Measurements from ENCODE around the gene RSPH6A. TPM values are rescaled to one million over a fixed set of nuclear protein-coding genes. Genes with fewer than 3 reads are reported as not detected.

Gene RSPH6A
- 0.13 and 0.16 TPM in 2 replicates for total RNA-seq

GRCh38 chr19:45814851-45815480 is at the start of gene RSPH6A:
Gene RSPH6A (minus strand): TSS chr19:45815308. CDS start chr19:45815176, 132 bp downstream.

GRCh38 chr19:45863840-45864628 is 48.9 kb upstream of the RSPH6A start, which contains the start of gene FOXA3:
Gene FOXA3 (plus strand): TSS chr19:45864326. CDS start chr19:45864457, 131 bp downstream.

GRCh38 chr19:45862564-45863334 is 47.6 kb upstream of the RSPH6A start, which contains the start of gene SYMPK:
Gene SYMPK (minus strand): TSS chr19:45863147. CDS start chr19:45854495, 8,652 bp downstream.

GRCh38 chr19:45792470-45793177 is 22.5 kb downstream of the RSPH6A start, which contains the start of gene DMWD:
Gene DMWD (minus strand): TSS chr19:45792845. CDS start chr19:45792756, 89 bp downstream.

GRCh38 chr19:45782162-45782691 is 32.9 kb downstream of the RSPH6A start, which contains the start of gene DMPK:
Gene DMPK (minus strand): TSS chr19:45782490. CDS start chr19:45782352, 138 bp downstream.

GRCh38 chr19:45768984-45769782 is 45.9 kb downstream of the RSPH6A start, which contains the start of gene SIX5:
Gene SIX5 (minus strand): TSS chr19:45769252. CDS start chr19:45768844, 408 bp downstream.

Other genes starting within 250 kb of the RSPH6A start
- gene OPA3, start 230.5 kb downstream of the RSPH6A start, total RNA-seq: 4.7 and 6.3 TPM in 2 replicates
- gene GPR4, start 213.1 kb downstream of the RSPH6A start, total RNA-seq: 2.3 and 4.1 TPM in 2 replicates
- 16.2 and 23.0 TPM in 2 replicates for gene EML2, start 175.9 kb downstream of the RSPH6A start, total RNA-seq
- not detected in 2 replicates for gene GIPR, start 147.1 kb downstream of the RSPH6A start, total RNA-seq
- 398 and 604 TPM in 2 replicates for gene SNRPD2, start 123.4 kb downstream of the RSPH6A start, total RNA-seq
- gene QPCTL, start 122.6 kb downstream of the RSPH6A start, total RNA-seq: 5.0 and 5.5 TPM in 2 replicates
- 3.4 and 6.9 TPM in 2 replicates for gene FBXO46, start 84.4 kb downstream of the RSPH6A start, total RNA-seq
- gene MEIOSIN, start 81.9 kb downstream of the RSPH6A start, total RNA-seq: not detected in 2 replicates
- gene SIX5, start 46.1 kb downstream of the RSPH6A start, total RNA-seq: 3.4 and 6.5 TPM in 2 replicates
- 7.9 and 25.9 TPM in 2 replicates for gene DMPK, start 32.8 kb downstream of the RSPH6A start, total RNA-seq
- 16.4 and 40.8 TPM in 2 replicates for gene DMWD, start 22.5 kb downstream of the RSPH6A start, total RNA-seq
- gene SYMPK, start 47.8 kb upstream of the RSPH6A start, total RNA-seq: 27.4 and 63.5 TPM in 2 replicates
- 0.13 TPM in 1 of 2 replicates, not detected in the other for gene FOXA3, start 49.0 kb upstream of the RSPH6A start, total RNA-seq
- 14.1 and 20.5 TPM in 2 replicates for gene IRF2BP1, start 70.8 kb upstream of the RSPH6A start, total RNA-seq
- gene MYPOP, start 87.3 kb upstream of the RSPH6A start, total RNA-seq: 0.49 and 1.1 TPM in 2 replicates
- not detected in 2 replicates for gene NANOS2, start 99.5 kb upstream of the RSPH6A start, total RNA-seq
- gene NOVA2, start 158.6 kb upstream of the RSPH6A start, total RNA-seq: 4.7 and 12.7 TPM in 2 replicates
- 7.1 and 8.2 TPM in 2 replicates for gene CCDC61, start 180.2 kb upstream of the RSPH6A start, total RNA-seq
- not detected in 2 replicates for gene PGLYRP1, start 207.7 kb upstream of the RSPH6A start, total RNA-seq
- gene IGFL4, start 225.7 kb upstream of the RSPH6A start, total RNA-seq: not detected in 2 replicates

Measured in bladder microvascular endothelial cell (primary cell).